ENCODE data around the gene ARHGAP26. TPM values are rescaled to one million over a fixed set of nuclear protein-coding genes. Genes with fewer than 3 reads are reported as not detected.
A peak's percentile ranks its signal among the peaks of the same experiment; 100 is the strongest.
"Not testable (repeated sequence)": the region's sequence is repeated elsewhere in the genome, so short reads cannot be mapped to it uniquely, and the experiment has no call there.

ARHGAP26 gene
- total RNA-seq, 1 donor from 2014 or later, result 42.1 TPM

DNA sequence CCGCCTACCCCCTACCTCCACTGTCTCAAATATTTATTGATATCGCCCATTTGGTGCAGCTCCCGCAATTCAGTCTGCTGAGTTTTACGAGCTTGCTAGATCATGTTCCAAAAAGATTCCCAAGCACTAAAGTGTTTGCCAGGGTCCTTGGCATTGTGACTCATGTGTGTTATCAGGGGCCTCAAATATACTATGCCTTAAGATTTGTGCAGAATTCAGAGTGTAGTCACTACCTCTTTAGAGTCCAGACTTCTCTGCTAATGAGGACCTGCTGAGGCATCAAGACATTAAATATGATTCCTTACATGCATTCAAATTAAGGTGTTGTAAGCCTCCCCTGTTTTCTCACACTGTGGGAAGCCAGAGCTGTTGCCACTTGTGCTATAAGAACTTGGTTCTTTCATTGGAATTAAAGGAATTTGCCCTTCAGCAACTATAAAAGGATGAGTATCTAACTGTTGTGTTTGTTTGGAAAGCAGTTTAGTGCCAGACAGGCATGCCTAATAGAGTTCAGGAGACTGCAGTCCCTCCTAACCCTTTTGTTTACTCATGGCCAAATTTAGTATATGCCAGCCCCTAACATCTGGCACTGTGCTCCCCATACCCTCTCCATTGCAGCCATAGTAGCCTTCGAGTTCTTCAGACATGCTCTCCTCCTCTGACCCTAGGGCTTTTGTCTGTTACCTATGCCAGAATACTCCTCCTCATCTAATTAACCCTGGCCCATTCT, 316.9 kb downstream of the ARHGAP26 start:
- H3K27ac ChIP-seq, result no peak overlapping the region
- no peaks in the 10 kb centered on the region for H3K27me3 ChIP-seq (ENCODE audit: low read depth)
- TF ChIP-seq, protein P1, sequence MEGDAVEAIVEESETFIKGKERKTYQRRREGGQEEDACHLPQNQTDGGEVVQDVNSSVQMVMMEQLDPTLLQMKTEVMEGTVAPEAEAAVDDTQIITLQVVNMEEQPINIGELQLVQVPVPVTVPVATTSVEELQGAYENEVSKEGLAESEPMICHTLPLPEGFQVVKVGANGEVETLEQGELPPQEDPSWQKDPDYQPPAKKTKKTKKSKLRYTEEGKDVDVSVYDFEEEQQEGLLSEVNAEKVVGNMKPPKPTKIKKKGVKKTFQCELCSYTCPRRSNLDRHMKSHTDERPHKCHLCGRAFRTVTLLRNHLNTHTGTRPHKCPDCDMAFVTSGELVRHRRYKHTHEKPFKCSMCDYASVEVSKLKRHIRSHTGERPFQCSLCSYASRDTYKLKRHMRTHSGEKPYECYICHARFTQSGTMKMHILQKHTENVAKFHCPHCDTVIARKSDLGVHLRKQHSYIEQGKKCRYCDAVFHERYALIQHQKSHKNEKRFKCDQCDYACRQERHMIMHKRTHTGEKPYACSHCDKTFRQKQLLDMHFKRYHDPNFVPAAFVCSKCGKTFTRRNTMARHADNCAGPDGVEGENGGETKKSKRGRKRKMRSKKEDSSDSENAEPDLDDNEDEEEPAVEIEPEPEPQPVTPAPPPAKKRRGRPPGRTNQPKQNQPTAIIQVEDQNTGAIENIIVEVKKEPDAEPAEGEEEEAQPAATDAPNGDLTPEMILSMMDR (IDR thresholded peaks at IDR 0.05), result no peak
- H3K4me1 ChIP-seq, result peaks cover 7% of the 10 kb centered on the region
- ATAC-seq (peak; percentile 76 to 93), DNase-seq (no peak)
- no peak overlapping the region for H3K4me3 ChIP-seq
- no peaks in the 10 kb centered on the region for H3K36me3 ChIP-seq
- H3K9me3 ChIP-seq, result no peaks in the 10 kb centered on the region
- intact Hi-C loops (cut with DNase I), result no loop called here

DNA sequence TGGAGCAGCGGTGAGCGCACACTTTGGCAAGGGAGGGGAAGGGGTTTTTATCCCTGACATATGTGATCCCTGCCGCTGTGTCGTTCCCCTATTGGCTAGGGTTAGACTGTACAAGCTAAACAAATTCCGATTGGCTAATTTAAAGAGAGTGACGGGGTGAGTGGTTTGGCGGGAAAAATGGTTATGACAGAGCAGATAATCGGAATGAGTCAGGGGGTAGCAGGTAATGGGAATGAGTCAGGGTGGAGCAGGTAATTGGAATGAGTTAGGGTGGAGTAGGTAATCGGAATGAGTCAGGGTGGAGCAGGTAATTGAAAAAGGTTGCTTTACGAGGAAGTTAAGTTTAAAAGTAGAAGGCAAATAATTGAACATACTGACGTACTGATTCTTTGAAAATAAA, 318.5 kb downstream of the ARHGAP26 start:
- intact Hi-C loops (cut with DNase I); H3K27me3 ChIP-seq (ENCODE audit: low read depth); ATAC-seq; H3K27ac ChIP-seq; DNase-seq; H3K36me3 ChIP-seq; H3K4me3 ChIP-seq; H3K4me1 ChIP-seq; H3K9me3 ChIP-seq: not testable (repeated sequence)

DNA sequence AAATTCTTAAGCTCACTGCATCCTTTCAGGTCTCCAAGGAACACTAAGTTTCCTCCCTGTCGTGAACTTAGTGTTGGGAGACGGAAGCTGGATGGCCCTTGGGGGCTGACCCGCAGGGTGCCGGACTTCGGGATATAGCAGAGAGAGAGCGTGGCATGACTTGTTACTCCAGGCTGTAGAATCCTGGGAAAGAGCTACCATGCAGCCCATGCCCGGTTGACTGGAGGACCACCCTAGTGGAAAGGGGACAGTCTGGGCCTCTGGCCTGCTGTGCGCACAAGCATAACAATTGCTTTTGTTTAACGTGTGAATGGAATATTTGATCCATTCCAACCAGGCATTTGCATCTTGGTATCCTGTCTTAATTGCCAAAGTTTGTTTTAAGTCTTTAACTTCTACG, 319.9 kb downstream of the ARHGAP26 start:
- H3K9me3 ChIP-seq; intact Hi-C loops (cut with DNase I); H3K27me3 ChIP-seq (ENCODE audit: low read depth); DNase-seq; H3K4me3 ChIP-seq; H3K27ac ChIP-seq; H3K36me3 ChIP-seq; H3K4me1 ChIP-seq; ATAC-seq: not testable (repeated sequence)

DNA sequence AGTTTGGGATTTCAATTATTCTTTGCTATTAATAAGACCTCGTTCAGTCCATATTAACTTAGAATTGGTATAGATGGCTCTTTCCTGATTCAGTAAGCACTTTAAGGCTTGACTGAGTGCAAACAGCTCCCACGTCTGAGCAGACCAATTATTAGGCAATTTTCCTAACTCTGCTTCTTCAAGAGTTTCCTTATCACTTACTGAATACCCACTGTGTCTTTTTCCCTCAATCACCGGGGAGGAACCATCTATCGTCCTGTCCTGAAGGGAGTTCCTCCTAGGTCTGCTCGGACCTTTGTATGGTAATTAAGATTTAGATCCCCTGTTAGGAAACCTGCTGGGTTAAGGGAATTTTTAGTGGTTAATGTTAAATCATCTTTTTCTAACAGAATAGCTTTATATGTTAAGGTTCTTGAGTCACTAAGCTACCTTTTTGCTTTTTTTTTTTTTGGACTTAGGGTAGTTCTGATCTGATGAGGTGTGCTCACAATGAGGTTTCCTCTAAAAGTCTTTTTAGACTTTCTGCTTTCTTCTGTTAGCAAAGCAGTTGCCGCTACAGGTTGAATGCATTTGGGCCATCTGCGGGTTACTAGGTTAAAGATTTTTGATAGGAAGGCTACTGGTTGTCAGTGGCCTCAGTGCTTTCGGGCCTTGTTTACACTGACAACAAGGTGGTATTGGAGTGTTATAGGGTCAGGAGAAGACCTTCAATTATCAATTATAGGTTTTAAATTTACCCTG, 322.7 kb downstream of the ARHGAP26 start:
- H3K9me3 ChIP-seq; H3K27me3 ChIP-seq (ENCODE audit: low read depth); intact Hi-C loops (cut with DNase I); H3K36me3 ChIP-seq; ATAC-seq; H3K27ac ChIP-seq; H3K4me1 ChIP-seq; H3K4me3 ChIP-seq; DNase-seq: not testable (repeated sequence)

DNA sequence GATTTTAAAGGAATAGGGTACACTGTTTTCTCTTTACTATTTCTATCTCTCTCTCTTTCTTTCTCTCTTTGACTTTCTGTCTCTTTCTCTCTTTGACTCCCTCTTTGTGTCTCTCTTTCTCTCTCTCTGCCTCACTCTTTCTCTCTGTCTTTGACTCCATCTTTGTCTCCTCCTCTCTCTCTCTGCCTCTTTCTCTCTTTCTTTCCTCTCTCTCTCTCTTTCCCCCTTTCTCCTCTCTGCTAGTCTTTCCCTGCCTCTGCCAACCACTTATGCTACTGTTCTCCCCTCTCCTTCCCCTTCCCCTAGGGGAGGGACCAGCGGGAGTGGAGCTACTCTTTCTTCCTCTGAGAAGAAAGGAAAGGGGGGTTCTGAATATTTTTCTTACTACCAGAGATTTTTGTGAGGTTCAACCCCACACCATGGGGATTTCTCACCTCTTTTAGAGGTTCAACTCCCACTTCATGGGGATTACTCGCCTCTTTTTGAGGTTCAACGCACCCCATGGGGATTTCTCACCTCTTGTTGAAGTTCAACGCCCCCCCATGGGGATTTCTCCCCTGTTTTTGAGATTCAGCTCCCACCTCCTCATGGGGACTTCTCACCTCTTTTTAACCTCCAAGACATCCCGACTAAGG, 323.4 kb downstream of the ARHGAP26 start:
- intact Hi-C loops (cut with DNase I), result no loop called here

DNA sequence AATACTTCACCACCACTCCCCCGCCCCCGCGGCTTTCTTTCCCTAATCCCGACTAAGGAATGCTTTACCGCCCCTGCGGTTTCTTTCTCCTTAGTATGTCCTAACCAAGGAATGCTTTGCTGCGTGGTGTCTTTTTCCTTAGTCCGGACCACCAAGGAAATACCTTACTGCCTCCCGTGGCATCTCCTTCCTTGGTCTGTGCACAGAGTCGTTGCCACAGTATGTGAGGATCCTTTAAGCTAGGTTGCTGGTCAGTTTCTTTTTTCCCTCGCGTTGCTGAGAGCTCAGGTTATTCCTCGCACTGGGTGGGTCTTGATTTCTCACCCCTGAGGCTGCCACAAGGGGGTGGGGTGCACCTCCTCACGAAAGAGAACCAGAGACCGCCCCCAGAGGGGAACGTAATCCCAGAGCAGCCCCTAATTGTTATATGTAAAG, 323.9 kb downstream of the ARHGAP26 start:
- intact Hi-C loops (cut with DNase I), result no loop called here
- H3K9me3 ChIP-seq, result no peaks in the 10 kb centered on the region
- H3K4me3 ChIP-seq, result peak overlapping the region; percentile 28
- DNase-seq (no peak), ATAC-seq (peak in 1 of 2 donors; percentile 23)
- H3K27ac ChIP-seq, result no peak overlapping the region
- TF ChIP-seq, protein P1 (IDR thresholded peaks at IDR 0.05), result no peak
- H3K36me3 ChIP-seq, result no peaks in the 10 kb centered on the region
- H3K27me3 ChIP-seq (ENCODE audit: low read depth), result no peaks in the 10 kb centered on the region
- H3K4me1 ChIP-seq, result no peaks in the 10 kb centered on the region

More for the DNA sequence above, 323.4 kb downstream of the ARHGAP26 start:
- ATAC-seq (no peak), DNase-seq (no peak)
- H3K4me3 ChIP-seq, result peak overlapping the region; percentile 28
- TF ChIP-seq, protein P1 (IDR thresholded peaks at IDR 0.05), result no peak
- no peaks in the 10 kb centered on the region for H3K36me3 ChIP-seq
- no peaks in the 10 kb centered on the region for H3K27me3 ChIP-seq (ENCODE audit: low read depth)
- H3K4me1 ChIP-seq, result no peaks in the 10 kb centered on the region
- H3K27ac ChIP-seq, result no peak overlapping the region
- H3K9me3 ChIP-seq, result no peaks in the 10 kb centered on the region

DNA sequence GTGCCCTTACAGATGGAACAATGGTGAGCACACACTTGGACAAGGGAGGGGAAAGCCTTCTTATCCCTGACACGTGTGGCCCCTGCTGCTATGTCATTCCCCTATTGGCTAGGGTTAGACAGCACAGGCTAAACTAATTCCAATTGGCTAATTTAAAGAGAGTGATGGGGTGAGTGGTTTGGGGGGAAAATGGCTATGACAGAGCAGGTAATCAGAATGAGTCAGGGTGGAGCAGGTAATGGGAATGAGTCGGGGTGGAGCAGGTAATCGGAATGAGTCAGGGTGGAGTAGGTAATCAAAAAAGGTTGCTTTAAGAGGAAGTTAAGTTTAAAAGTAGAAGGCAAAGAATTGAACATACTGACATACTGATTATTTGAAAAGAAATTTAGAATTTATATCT, 324.4 kb downstream of the ARHGAP26 start:
- H3K4me3 ChIP-seq; H3K36me3 ChIP-seq; H3K27me3 ChIP-seq (ENCODE audit: low read depth); intact Hi-C loops (cut with DNase I); H3K9me3 ChIP-seq; H3K4me1 ChIP-seq; ATAC-seq; H3K27ac ChIP-seq; DNase-seq: not testable (repeated sequence)
